NCI-H82 treated with DMSO at 0.1 percent for 48 hours (cell line): ENCODE results near the gene STARD13.
A peak's percentile ranks its signal among the peaks of the same experiment; 100 is the strongest.

ENCODE experiments used
- DNase-seq: peaks from one replicate; lab custom pipeline; 2025; ENCODE audit not compliant: unreplicated experiment; lab: John Stamatoyannopoulos, UW

STARD13 gene

GRCh38 chr13:33153421-33154404 lies 131.8 kb downstream of the STARD13 start:
- no peak for DNase-seq

GRCh38 chr13:33152389-33152788 lies 133.2 kb downstream of the STARD13 start:
- no peak for DNase-seq

GRCh38 chr13:33150662-33151061 lies 134.9 kb downstream of the STARD13 start:
- DNase-seq = no peak

GRCh38 chr13:33150126-33150525 lies 135.4 kb downstream of the STARD13 start:
- DNase-seq = peak; percentile 57

GRCh38 chr13:33147832-33148231 lies 137.7 kb downstream of the STARD13 start:
- no peak for DNase-seq

GRCh38 chr13:33146843-33147611 lies 138.5 kb downstream of the STARD13 start:
- no peak for DNase-seq

GRCh38 chr13:33145667-33146066 lies 139.9 kb downstream of the STARD13 start:
- DNase-seq = no peak

- DNase-seq = no peak
Observed at GRCh38 chr13:33144358-33144784, 141.2 kb downstream of the STARD13 start.

GRCh38 chr13:33139780-33140535 lies 145.6 kb downstream of the STARD13 start:
- DNase-seq = no peak

- DNase-seq = no peak
Observed at GRCh38 chr13:33139184-33139583, 146.4 kb downstream of the STARD13 start.

- DNase-seq = no peak
Observed at GRCh38 chr13:33138441-33138840, 147.1 kb downstream of the STARD13 start.

GRCh38 chr13:33137721-33138120 lies 147.8 kb downstream of the STARD13 start:
- no peak for DNase-seq

- no peak for DNase-seq
Observed at GRCh38 chr13:33135097-33135496, 150.5 kb downstream of the STARD13 start.

- no peak for DNase-seq
Observed at GRCh38 chr13:33134213-33134612, 151.3 kb downstream of the STARD13 start.

GRCh38 chr13:33132644-33133440 lies 152.7 kb downstream of the STARD13 start:
- no peak for DNase-seq

GRCh38 chr13:33129886-33130285 lies 155.7 kb downstream of the STARD13 start:
- DNase-seq = no peak

GRCh38 chr13:33129094-33129832 lies 156.3 kb downstream of the STARD13 start:
- DNase-seq = no peak

GRCh38 chr13:33128134-33128533 lies 157.4 kb downstream of the STARD13 start:
- no peak for DNase-seq

GRCh38 chr13:33127009-33127551 lies 158.5 kb downstream of the STARD13 start:
- no peak for DNase-seq
